Right lobe of liver (tissue), 4 donors: Measurements from ENCODE around the gene NMRK2.

ENCODE experiments used
- CTCF ChIP-seq, 4 donors: fragments of 200-600 bp in 3 of 4; fragments of 450-650 bp in 1 of 4; IDR thresholded peaks; one replicate each; pipeline versions ENCODE4 v1.5.1 to v1.8.0; 2016 to 2022; ENCODE audit warnings: antibody characterized with exemption in 4 of 4, mild to moderate bottlenecking in 2 of 4
- POLR2A ChIP-seq: fragments of 450-650 bp; IDR thresholded peaks from one replicate; pipeline ENCODE4 v1.6.1; 2017; ENCODE audit warnings: antibody characterized with exemption, mild to moderate bottlenecking
- donor health status: DM: no; HTN: no; CAD: no.
- donor health status: DM: no; HTN: no; CAD: no.
- donor health status: DM: no; HTN: yes; CAD: no.

DNA sequence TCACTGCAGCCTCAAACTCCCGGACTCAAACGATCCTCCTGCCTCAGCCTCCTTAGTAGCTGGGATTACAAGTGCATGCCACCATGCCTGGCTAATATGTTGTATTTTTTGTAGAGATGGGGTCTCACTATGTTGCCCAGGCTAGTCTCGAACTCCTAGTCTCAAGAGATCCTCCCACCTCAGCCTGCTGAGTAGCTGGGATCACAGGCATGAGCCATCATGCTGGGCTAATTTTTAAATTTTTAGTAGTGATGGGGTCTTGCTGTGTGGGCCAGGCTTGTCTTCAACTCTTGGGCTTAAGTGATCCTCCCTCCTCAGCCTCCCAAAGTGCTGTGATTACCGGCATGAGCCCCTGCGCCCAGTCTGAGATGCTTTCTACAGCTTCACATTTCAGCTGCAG is 37.1 kb upstream of the NMRK2 start:
- TF ChIP-seq CTCF (IDR thresholded peaks at IDR 0.05), result no peak
- TF ChIP-seq POLR2A, result no peak
